SK-N-SH (cell line): ENCODE results near the gene SMIM10L2A. TPM values are rescaled to one million over a fixed set of nuclear protein-coding genes. Genes with fewer than 3 reads are reported as not detected.
"Not testable (repeated sequence)": the region's sequence is repeated elsewhere in the genome, so short reads cannot be mapped to it uniquely, and the experiment has no call there.

Experiments
- CTCF ChIA-PET: fragments of 300-600, 350-600 bp; formaldehyde crosslinking; extraction: SDS; loops from one replicate; lab custom pipeline; 2021; lab: Yijun Ruan, JAX
- POLR2A ChIA-PET: fragments of 350-600 bp; sonication (Branson Sonifier 250); formaldehyde crosslinking; extraction: SDS; loops from one replicate; lab custom pipeline; 2020; ENCODE audit warnings: antibody characterized with exemption, inconsistent platforms; lab: Yijun Ruan, JAX
- DNase-seq: peaks from one replicate; pipeline ENCODE4 v3.0.0; 2012
- H2AFZ ChIP-seq: fragments of 200-600 bp; sonication (generic); 2 replicates; pipeline ENCODE4 v1.8.1; 2016; ENCODE audit warnings: antibody characterized with exemption, mild to moderate bottlenecking, low read depth
- H3F3A ChIP-seq: fragments of 200-600 bp; sonication (generic); replicated peaks from 2 replicates; pipeline ENCODE3; 2016; ENCODE audit warnings: antibody characterized with exemption, mild to moderate bottlenecking; ENCODE audit not compliant: insufficient read depth
- H3K27ac ChIP-seq, 2 experiments: fragments of 200-500 bp in 1 of 2; fragments of 200-600 bp in 1 of 2; sonication (Bioruptor generic) in 1 of 2; sonication (generic), shearing (Covaris generic) in 1 of 2; 2 replicates each; pipeline versions ENCODE4 v1.5.1 to v1.6.1; 2014 to 2016; ENCODE audit warnings: low read depth in 2 of 2, inconsistent platforms in 1 of 2, low read length in 1 of 2, mild to moderate bottlenecking in 1 of 2, mixed read lengths in 1 of 2
- H3K27me3 ChIP-seq: fragments of 200-600 bp; sonication (generic), shearing (Covaris generic); 2 replicates; pipeline ENCODE4 v1.6.1; 2016; ENCODE audit warnings: mixed run types; ENCODE audit not compliant: insufficient read depth
- H3K36me3 ChIP-seq, 2 experiments: fragments of 200-500 bp in 1 of 2; fragments of 200-600 bp in 1 of 2; sonication (Bioruptor generic) in 1 of 2; sonication (generic) in 1 of 2; replicated peaks in 1 of 2; 2 replicates each; pipeline versions ENCODE3 to v1.5.1; 2014 to 2016; ENCODE audit warnings: low read length in 1 of 2, mild to moderate bottlenecking in 1 of 2; ENCODE audit not compliant: insufficient read depth in 2 of 2, control insufficient read depth in 1 of 2
- H3K4me1 ChIP-seq, 2 experiments: fragments of 200-500 bp in 1 of 2; fragments of 200-600 bp in 1 of 2; sonication (Bioruptor generic) in 1 of 2; sonication (generic), shearing (Covaris generic) in 1 of 2; 2 replicates each; pipeline versions ENCODE4 v1.5.1 to v1.6.1; 2014 to 2016; ENCODE audit warnings: low read depth in 1 of 2, low read length in 1 of 2, mixed run types in 1 of 2; ENCODE audit not compliant: insufficient read depth in 2 of 2, control insufficient read depth in 1 of 2
- H3K4me2 ChIP-seq: fragments of 200-600 bp; sonication (generic), shearing (Covaris generic); 2 replicates; pipeline ENCODE4 v1.6.1; 2017; ENCODE audit warnings: mixed run types
- H3K4me3 ChIP-seq, 2 experiments: fragments of 200-500 bp in 1 of 2; fragments of 200-600 bp in 1 of 2; sonication (Bioruptor generic) in 1 of 2; sonication (generic), shearing (Covaris generic) in 1 of 2; 2 replicates each; pipeline versions ENCODE4 v1.5.1 to v1.8.1; 2014 to 2016; ENCODE audit warnings: low read depth in 2 of 2, inconsistent platforms in 1 of 2, low read length in 1 of 2, mild to moderate bottlenecking in 1 of 2, mixed read lengths in 1 of 2, moderate library complexity in 1 of 2
- H3K79me2 ChIP-seq: fragments of 200-600 bp; sonication (generic); 2 replicates; pipeline ENCODE4 v1.8.1; 2017; ENCODE audit warnings: mild to moderate bottlenecking; ENCODE audit not compliant: insufficient read depth
- H3K9ac ChIP-seq: fragments of 200-600 bp; sonication (generic); 2 replicates; pipeline ENCODE4 v1.6.1; 2017; ENCODE audit warnings: mixed run types
- H3K9me2 ChIP-seq: fragments of 200-600 bp; sonication (generic); 2 replicates; pipeline ENCODE4 v1.6.1; 2017; ENCODE audit warnings: mixed run types
- H3K9me3 ChIP-seq: fragments of 200-600 bp; sonication (generic); 2 replicates; pipeline ENCODE4 v1.6.1; 2017; ENCODE audit warnings: mixed run types, mild to moderate bottlenecking, moderate library complexity
- H4K20me1 ChIP-seq: fragments of 200-600 bp; sonication (generic); 2 replicates; pipeline ENCODE4 v1.6.1; 2017; ENCODE audit warnings: mild to moderate bottlenecking, mixed run types; ENCODE audit not compliant: insufficient read depth
- CHD2 ChIP-seq: fragments of 150-350 bp; IDR thresholded peaks from 2 replicates; pipeline ENCODE4 v1.6.1; 2018; ENCODE audit warnings: low read length; ENCODE audit not compliant: partially characterized antibody
- FOSL2 ChIP-seq: IDR thresholded peaks from 2 replicates; pipeline ENCODE4 v1.4.0; 2012; ENCODE audit warnings: low read depth, mild to moderate bottlenecking, moderate library complexity, borderline replicate concordance
- IRF3 ChIP-seq: fragments of 150-350 bp; IDR thresholded peaks from 2 replicates; pipeline ENCODE4 v1.6.1; 2016; ENCODE audit warnings: mild to moderate bottlenecking, low read depth, low read length
- PBX3 ChIP-seq: IDR thresholded peaks from 2 replicates; pipeline ENCODE4; 2012
- WGBS: methylation state at CpG from one replicate; pipeline ENCODE4 v1.1.6; 2017; ENCODE audit warnings: low lambda C conversion rate; 5-methylcytosine and 5-hydroxymethylcytosine counted together
- polyA plus RNA-seq, 3 experiments: library from polyadenylated mRNA; depleted of rRNA; stranded (reverse); fragments of >200 nt; gene quantifications; 2 replicates each; pipeline ENCODE4 v1.2.3, GENCODE V29; 2012
- TF ChIP-seq, protein P1 (sequence below): IDR thresholded peaks from 2 replicates; pipeline ENCODE4 v1.4.0; 2012; ENCODE audit warnings: low read depth, borderline replicate concordance

The SMIM10L2A gene
- polyA plus RNA-seq, 1 of the 3 experiments (the other 2 are of a cell fraction) = 0.15 TPM

DNA sequence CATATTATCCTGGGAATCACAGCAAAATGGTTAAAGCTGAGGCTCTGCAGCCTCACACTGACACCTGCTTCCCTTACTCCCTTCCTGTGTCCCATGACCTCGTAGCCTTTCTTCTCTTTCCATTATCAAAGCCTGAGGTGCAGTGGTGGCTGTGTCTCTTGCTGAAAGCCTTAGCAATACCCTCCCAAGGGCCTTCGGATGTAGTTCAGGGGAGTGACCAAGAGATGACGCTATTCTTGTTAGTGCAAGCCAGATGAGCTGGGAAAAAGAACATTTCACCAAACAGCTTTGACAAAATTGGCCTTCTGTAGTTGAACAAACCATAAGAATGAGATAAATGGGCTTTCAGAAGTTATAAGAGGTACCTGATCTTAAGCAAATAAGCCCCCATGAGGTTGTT is 31.6 kb downstream of the SMIM10L2A start (continued):
- TF ChIP-seq IRF3 (no peak), PBX3 (no peak), FOSL2 (no peak)

- POLR2A ChIA-PET = no interaction called here
- TF ChIP-seq, protein P1, sequence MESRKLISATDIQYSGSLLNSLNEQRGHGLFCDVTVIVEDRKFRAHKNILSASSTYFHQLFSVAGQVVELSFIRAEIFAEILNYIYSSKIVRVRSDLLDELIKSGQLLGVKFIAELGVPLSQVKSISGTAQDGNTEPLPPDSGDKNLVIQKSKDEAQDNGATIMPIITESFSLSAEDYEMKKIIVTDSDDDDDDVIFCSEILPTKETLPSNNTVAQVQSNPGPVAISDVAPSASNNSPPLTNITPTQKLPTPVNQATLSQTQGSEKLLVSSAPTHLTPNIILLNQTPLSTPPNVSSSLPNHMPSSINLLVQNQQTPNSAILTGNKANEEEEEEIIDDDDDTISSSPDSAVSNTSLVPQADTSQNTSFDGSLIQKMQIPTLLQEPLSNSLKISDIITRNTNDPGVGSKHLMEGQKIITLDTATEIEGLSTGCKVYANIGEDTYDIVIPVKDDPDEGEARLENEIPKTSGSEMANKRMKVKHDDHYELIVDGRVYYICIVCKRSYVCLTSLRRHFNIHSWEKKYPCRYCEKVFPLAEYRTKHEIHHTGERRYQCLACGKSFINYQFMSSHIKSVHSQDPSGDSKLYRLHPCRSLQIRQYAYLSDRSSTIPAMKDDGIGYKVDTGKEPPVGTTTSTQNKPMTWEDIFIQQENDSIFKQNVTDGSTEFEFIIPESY = no peak
- no peak for TF ChIP-seq CHD2
- Histone ChIP-seq H3K9ac (no peak overlapping the region), H3K9me3 (peaks cover 12% of the 10 kb centered on the region; the same call in 1 of the 2 replicates), H3K9me2 (no peaks in the 10 kb centered on the region), H3K36me3 (no peaks in the 10 kb centered on the region), H2AFZ (no peak overlapping the region), H3F3A (no peaks in the 10 kb centered on the region), H3K27me3 (no peaks in the 10 kb centered on the region), H3K4me1 (no peaks in the 10 kb centered on the region), H3K4me2 (no peak overlapping the region), H3K27ac (no peak overlapping the region), H3K4me3 (no peak overlapping the region), H3K79me2 (no peaks in the 10 kb centered on the region), H4K20me1 (no peaks in the 10 kb centered on the region)
- no peak for DNase-seq
- CTCF ChIA-PET = interaction anchor here (0.7 kb wide), 1 partner anchor 1215 kb away, joined by 3 read pairs; no protein-coding TSS in a partner anchor
- WGBS = 8% methylated on average over 4 of the region's 4 CpGs
Measured at GRCh38 chrX:135454816-135455215, 33.1 kb downstream of the SMIM10L2A start.

DNA sequence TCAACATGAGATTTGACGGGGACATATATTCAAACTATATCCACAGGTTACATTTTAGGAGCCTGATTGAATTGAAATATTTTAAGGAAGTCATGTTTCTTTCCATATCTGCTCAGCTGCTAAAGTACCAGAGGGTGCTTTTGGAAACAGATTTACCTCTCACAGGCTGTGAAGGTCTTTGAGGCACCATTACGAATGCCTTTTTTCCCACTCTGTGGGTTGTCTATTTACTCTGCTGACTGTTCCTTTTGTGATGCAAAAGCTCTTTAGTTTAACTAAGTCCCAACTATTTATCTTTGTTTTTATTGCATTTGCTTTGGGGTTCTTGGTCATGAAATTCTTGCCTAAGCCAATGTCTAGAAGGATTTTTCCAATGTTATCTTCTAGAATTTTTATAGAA is 40.0 kb downstream of the SMIM10L2A start:
- H3K27ac ChIP-seq, H3F3A ChIP-seq, H3K4me1 ChIP-seq, POLR2A ChIA-PET, H4K20me1 ChIP-seq, H3K36me3 ChIP-seq, H2AFZ ChIP-seq, H3K27me3 ChIP-seq, H3K4me2 ChIP-seq, H3K4me3 ChIP-seq, DNase-seq, H3K79me2 ChIP-seq, H3K9ac ChIP-seq, CTCF ChIA-PET, H3K9me2 ChIP-seq: not testable (repeated sequence)
- 9% methylated on average over 2 of the region's 2 CpGs for WGBS
- H3K9me3 ChIP-seq = peaks cover 12% of the 10 kb centered on the region; the same call in 1 of the 2 replicates
